Measurements from ENCODE around the gene SUSD6.
A peak's percentile ranks its signal among the peaks of the same experiment; 100 is the strongest.

The SUSD6 gene

GRCh38 chr14:69657950-69658355, 46.6 kb downstream of the SUSD6 start:
- TF ChIP-seq CTCF (conservative IDR thresholded peaks at IDR 0.05; ENCODE audit: low read length): no peak; the same call in 1 of the 2 replicates
- DNase-seq (ENCODE audit: low read depth): peak; percentile 74
- no peak overlapping the region for H3K4me3 ChIP-seq (ENCODE audit: low read length)

- DNase-seq (ENCODE audit: low read depth): no peak
Measured at GRCh38 chr14:69658664-69659261, 47.4 kb downstream of the SUSD6 start.

GRCh38 chr14:69660344-69661193, 49.2 kb downstream of the SUSD6 start:
- TF ChIP-seq CTCF (conservative IDR thresholded peaks at IDR 0.05; ENCODE audit: low read length): no peak
- H3K4me3 ChIP-seq (ENCODE audit: low read length): no peak overlapping the region
- DNase-seq (ENCODE audit: low read depth): no peak

More at GRCh38 chr14:69658664-69659261, 47.4 kb downstream of the SUSD6 start:
- H3K4me3 ChIP-seq (ENCODE audit: low read length): no peak overlapping the region
- TF ChIP-seq CTCF (conservative IDR thresholded peaks at IDR 0.05; ENCODE audit: low read length): no peak

GRCh38 chr14:69661194-69661537, 49.8 kb downstream of the SUSD6 start:
- no peak overlapping the region for H3K4me3 ChIP-seq (ENCODE audit: low read length)
- no peak for DNase-seq (ENCODE audit: low read depth)
- no peak for TF ChIP-seq CTCF (conservative IDR thresholded peaks at IDR 0.05; ENCODE audit: low read length)

- H3K4me3 ChIP-seq (ENCODE audit: low read length): no peak overlapping the region
- no peak for TF ChIP-seq CTCF (conservative IDR thresholded peaks at IDR 0.05; ENCODE audit: low read length)
- peak; percentile 52 for DNase-seq (ENCODE audit: low read depth)
Measured at GRCh38 chr14:69662636-69663299, 51.4 kb downstream of the SUSD6 start.

GRCh38 chr14:69663300-69663643, 51.9 kb downstream of the SUSD6 start:
- TF ChIP-seq CTCF (conservative IDR thresholded peaks at IDR 0.05; ENCODE audit: low read length): no peak

More at GRCh38 chr14:69663300-69663643, 51.9 kb downstream of the SUSD6 start:
- DNase-seq (ENCODE audit: low read depth): no peak
- H3K4me3 ChIP-seq (ENCODE audit: low read length): no peak overlapping the region

Measured in AG10803 (cell line).